Ishikawa (cell line): ENCODE measurements around the gene DPEP1.
A peak's percentile ranks its signal among the peaks of the same experiment; 100 is the strongest.

Experiments
- CREB1 ChIP-seq: IDR thresholded peaks from 2 replicates; pipeline ENCODE4 v1.6.1; 2012; ENCODE audit warnings: low read depth
- EP300 ChIP-seq: IDR thresholded peaks from 2 replicates; pipeline ENCODE4 v1.6.1; 2012; ENCODE audit warnings: borderline replicate concordance
- FOXM1 ChIP-seq: IDR thresholded peaks from 2 replicates; pipeline ENCODE4 v1.6.1; 2012; ENCODE audit warnings: low read depth, borderline replicate concordance
- RAD21 ChIP-seq: IDR thresholded peaks from 2 replicates; pipeline ENCODE4 v1.6.1; 2012; ENCODE audit warnings: low read depth
- TCF12 ChIP-seq: IDR thresholded peaks from 2 replicates; pipeline ENCODE4 v1.6.1; 2012; ENCODE audit warnings: low read depth
- TEAD4 ChIP-seq: IDR thresholded peaks from 2 replicates; pipeline ENCODE4 v1.6.1; 2012
- YY1 ChIP-seq: IDR thresholded peaks from 2 replicates; pipeline ENCODE4 v1.6.1; 2012; ENCODE audit warnings: low read depth
- TF ChIP-seq, protein P1 (sequence below): IDR thresholded peaks from 2 replicates; pipeline ENCODE4 v1.6.1; 2012
- TF ChIP-seq, protein P2 (sequence below): IDR thresholded peaks from 2 replicates; pipeline ENCODE4 v1.6.1; 2012; ENCODE audit warnings: low read depth, mild to moderate bottlenecking

DNA sequence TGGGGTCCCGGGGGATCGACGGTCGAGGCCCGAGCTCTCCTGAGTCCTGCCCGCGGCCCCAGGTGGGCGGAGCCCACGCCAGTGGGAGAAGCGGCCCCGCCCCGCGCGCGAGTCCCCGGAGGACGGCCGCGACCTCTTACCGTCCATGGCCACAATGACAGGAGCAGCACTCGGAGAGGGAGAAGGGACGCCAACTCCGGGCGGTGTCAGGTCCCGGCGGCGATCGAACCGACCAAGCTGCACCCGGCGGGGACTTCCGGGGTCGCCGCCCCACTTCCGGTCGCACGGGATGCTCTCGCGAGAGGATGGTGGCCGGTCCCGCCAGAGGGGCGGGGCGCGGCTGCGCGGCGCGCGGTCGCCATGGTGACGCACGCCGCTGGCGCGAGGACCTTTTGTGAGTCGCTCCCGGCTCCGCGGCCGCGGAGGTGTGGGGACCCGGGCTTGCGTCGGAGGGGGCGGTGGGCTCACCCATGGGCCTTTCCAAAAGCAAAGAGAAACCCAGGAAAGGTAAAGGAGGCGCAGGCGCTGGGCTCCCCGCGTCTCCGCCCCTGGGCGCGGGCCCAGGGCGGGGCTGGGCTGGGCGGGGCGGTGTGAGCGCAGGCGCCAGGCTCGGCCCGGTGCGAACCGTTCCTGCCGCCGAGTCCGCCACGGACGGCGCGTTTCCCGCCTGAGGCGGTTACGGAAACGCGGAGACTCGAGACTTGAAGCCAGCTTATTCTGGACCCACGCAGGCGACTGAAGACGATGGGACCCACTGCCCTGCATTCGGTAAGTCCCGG lies 44.2 kb downstream of the DPEP1 start, which contains the start of the genes CHMP1A and SPATA33:
- TF ChIP-seq, protein P1, sequence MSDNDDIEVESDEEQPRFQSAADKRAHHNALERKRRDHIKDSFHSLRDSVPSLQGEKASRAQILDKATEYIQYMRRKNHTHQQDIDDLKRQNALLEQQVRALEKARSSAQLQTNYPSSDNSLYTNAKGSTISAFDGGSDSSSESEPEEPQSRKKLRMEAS = peak; percentile 87
- TF ChIP-seq FOXM1 = no peak
- no peak for TF ChIP-seq CREB1
- TF ChIP-seq, protein P2, sequence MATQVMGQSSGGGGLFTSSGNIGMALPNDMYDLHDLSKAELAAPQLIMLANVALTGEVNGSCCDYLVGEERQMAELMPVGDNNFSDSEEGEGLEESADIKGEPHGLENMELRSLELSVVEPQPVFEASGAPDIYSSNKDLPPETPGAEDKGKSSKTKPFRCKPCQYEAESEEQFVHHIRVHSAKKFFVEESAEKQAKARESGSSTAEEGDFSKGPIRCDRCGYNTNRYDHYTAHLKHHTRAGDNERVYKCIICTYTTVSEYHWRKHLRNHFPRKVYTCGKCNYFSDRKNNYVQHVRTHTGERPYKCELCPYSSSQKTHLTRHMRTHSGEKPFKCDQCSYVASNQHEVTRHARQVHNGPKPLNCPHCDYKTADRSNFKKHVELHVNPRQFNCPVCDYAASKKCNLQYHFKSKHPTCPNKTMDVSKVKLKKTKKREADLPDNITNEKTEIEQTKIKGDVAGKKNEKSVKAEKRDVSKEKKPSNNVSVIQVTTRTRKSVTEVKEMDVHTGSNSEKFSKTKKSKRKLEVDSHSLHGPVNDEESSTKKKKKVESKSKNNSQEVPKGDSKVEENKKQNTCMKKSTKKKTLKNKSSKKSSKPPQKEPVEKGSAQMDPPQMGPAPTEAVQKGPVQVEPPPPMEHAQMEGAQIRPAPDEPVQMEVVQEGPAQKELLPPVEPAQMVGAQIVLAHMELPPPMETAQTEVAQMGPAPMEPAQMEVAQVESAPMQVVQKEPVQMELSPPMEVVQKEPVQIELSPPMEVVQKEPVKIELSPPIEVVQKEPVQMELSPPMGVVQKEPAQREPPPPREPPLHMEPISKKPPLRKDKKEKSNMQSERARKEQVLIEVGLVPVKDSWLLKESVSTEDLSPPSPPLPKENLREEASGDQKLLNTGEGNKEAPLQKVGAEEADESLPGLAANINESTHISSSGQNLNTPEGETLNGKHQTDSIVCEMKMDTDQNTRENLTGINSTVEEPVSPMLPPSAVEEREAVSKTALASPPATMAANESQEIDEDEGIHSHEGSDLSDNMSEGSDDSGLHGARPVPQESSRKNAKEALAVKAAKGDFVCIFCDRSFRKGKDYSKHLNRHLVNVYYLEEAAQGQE = no peak
- no peak for TF ChIP-seq RAD21
- TF ChIP-seq EP300 = no peak
- no peak for TF ChIP-seq TCF12
- no peak for TF ChIP-seq TEAD4
- no peak for TF ChIP-seq YY1
